ENCODE results near the gene RNF167.
"Not testable (repeated sequence)": the region's sequence is repeated elsewhere in the genome, so short reads cannot be mapped to it uniquely, and the experiment has no call there.

RNF167 gene

DNA sequence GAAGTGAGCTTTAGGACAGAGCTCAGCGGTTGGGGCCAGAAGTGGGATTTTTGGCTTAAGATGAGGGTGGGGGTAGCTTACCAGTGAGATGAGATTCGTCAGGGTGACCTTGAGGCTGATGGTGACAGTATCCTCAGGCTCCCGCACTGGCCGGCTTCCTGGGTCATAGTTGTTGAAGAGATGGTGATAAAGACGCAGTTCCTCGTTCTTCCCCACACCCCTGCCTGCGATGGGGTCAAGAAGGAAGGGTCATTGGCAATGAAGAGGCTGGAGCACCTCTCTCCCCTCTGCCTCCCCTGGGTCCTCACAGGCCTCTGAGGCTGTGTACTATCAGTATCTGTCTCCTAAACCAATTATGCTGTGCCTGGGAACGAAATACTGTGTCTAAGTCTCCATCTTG, 37.5 kb upstream of the RNF167 start:
- DNase-seq (ENCODE audit: low read depth) = no peak

DNA sequence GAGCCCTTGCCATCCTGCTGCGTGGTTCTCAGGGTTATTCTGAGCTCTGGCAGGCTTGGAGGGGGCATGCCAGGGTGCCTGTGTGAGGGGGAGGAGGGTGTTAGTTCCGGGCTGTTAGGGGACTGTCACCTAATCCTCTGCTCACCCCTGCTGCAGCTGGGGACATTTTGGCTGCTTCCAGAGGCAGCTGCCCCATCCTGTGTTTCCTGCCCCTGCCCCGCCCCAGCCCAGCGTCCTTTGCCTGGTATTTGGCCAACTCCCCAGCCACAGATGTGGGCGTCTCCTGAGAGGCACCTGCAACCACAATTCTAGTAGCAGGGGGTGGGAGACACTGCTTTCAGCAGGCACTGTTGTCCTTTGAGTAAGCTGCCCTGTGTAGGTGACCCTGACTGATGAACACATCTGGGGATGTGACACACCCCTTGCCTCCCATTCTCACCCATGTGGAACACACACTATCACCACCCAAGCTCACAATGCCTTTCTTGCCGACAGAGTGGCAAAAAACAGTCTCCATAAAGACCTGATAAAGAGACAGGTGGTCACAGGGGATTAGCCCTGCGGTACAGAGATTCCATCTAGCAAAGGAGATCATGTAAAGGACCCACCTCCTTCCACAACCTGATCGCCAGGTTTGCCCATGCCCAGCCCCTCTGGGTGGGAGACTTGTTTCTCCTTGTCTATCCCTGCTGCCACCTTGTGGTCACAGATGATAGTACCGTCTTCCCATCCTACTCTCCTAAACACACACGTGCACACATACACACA, 36.8 kb upstream of the RNF167 start, which contains the start of gene CHRNE:
Gene CHRNE (minus strand): TSS at position 48 of the 768 bp plus-strand sequence. CDS start 35 bp downstream, at position 13.
- peak; percentile 54 for DNase-seq (ENCODE audit: low read depth)

DNA sequence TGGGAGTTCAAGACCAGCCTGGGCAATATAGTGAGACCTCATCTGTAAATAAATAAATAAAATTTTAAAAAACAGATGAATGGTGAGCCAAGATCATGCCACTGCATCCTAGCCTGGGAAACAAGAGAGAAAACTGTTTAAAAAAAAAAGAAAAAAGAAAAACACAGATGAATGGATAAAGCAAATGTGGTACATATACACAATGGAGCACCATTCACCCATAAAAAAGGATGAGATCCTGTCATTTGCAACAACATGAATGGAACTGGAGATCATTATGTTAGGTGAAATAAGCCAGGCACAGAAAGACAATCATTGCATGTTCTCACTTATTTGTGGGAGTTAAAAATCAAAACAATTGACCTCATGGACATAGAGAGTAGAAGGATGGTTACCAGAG, 33.4 kb upstream of the RNF167 start:
- not testable (repeated sequence) for DNase-seq (ENCODE audit: low read depth)

DNA sequence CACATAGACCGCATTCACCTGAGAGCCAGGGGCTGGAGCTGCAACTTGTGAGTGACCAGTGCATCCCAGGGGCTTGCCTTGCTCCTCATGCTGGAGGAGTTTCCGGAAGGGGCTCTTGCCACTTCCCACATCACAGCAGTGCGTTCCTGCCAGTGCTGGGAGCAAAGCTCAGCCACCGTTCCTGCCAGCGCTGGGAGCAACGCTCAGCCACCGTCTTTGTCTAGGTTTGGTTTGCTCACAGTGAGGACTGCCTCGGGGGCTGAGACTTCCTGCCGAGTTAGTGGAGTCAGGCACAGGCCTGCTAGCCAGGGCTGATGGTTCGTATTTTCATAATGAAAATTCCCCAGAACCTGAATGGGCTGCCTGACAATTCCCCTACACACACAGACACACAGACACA, 31.8 kb upstream of the RNF167 start:
- DNase-seq (ENCODE audit: low read depth) = no peak

DNA sequence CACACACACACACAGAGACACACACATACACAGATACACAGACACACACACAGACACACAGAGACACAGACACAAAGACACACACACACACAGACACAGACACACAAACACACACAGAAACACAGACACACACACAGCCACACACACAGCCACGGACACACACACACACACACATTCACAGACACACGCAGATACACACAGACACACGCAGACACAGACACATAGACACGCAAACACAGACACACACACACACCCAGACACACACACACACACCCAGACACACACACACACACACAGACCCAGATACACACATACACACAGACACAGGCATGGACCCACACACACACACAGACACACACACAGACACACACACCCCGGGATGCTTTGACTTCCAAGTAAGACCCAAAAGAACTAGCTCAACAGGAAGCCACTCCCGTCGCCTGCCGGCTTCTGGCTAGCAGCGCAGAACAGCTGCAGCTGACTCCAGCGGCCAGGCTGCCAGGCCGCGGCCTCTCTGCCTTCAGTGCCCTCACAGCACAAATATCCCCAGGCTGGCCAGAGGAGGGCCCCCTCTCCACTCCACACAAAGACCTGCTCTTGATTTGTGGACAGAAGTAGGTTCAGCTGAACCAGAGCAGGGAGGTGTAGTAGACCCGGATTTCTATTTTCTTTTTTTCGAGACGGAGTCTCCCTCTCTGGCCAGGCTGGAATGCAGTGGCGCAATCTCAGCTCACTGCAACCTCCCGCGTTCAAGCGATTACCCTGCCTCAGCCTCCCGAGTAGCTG, 31.2 kb upstream of the RNF167 start:
- DNase-seq (ENCODE audit: low read depth) = peak; percentile 52

DNA sequence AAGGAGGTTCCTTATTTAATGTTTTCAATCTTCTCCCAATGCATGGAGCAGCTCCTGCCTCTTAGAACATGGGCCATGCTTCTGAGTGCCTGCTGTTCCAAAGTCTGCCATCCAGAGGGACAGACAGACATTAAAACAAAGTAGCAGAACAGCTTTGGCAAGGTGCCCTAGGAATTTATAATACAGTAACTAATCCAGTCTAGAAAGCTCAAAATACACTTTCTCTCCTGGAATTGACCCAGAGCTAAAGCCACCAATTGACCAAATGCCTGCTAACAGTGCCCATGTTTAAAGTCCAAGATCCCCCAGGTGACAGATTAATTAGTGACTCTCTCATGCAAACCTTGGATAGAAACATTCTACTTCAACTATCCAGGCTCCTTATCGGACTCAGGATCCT, 26.1 kb upstream of the RNF167 start:
- DNase-seq (ENCODE audit: low read depth) = no peak

DNA sequence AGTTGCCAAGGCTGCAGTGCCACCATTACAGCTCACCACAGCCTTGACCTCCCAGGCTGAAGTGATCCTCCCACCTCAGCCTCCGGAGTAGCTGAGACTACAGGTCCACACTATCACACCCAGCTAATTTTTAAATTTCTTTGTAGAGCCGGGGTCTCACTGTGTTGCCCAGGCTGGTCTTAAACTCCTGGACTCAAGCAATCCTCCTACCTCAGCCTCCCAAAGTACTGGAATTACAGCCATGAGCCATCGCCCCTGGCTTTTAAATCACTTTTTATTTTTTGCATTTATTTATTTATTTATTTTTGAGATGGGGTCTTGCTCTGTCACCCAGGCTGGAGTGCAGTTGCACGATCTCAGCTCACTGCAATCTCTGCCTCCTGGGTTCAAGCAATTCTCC, 25.5 kb upstream of the RNF167 start:
- not testable (repeated sequence) for DNase-seq (ENCODE audit: low read depth)

DNA sequence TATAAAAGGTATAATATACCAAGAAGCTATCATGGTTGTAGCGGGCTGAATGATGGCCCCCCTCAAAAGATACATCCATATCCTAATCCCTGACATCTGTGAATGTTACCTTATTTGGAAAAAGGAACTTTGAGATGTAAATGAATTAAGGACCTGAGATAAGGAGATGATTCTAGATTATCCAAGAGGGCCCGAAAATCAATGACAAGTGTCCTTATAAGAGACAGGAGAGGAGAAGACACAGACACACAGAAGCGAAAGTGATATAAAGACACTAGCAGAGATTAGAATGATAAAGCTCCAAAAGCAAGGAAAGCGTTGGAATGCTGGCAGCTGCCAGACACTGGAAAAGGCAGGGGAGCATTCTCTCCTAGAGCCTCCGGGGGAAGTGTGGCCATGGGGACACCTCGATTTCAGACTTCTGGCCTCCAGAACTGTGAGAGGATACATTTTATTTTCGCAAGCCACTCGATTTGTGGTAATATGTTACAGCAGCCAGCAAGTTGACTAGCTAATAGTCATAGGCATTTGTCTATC, 20.5 kb upstream of the RNF167 start:
- no peak for DNase-seq (ENCODE audit: low read depth)

DNA sequence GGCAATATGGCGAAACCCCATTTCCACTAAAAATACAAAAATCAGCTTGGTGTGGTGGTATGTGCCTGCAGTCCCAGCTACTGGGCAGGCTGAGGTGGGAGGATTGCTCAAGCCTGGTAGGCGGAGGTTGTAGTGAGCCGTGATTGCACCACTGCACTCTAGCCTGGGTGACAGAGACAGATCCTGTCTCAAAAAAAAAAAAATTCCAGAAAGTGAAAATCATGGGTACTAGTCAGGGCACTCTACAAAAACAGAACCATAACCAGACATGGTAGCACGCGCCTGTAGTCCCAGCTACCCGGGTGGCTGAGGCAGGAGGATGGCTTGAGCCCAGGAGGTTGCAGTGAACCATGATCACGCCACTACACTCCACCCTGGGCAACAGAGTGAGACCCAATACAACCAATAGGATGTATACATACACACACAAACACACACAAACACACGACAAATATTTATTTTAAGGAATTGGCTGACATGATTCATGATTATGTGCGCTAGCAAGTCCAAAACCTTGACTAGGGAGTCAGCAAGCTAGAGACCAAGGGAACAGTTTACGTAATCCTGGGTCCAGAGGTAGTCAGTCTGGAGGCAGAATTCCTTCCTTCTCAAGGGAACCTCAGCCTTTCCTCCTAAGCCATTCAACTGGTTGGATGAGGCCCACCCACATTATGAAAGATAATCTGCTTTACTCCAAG, 19.6 kb upstream of the RNF167 start:
- DNase-seq (ENCODE audit: low read depth) = no peak

DNA sequence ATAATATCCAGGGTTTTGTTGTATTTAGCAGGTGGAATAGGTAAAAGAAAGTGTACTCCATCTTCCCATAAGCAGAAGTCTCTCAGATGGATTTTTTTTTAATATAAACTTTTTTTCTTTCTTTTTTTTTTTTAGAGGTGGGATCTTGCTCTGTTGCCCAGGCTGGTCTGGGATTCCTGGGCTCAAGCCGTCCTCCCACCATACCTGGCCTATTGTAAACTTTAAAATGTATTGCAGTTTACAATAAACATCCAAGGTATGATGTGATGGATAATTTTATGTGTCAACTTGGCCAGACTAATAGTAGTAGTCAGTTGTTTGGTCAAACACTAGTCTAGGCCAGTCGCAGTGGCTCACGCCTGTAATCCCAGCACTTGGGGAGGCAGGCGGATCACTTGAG, 18.7 kb upstream of the RNF167 start:
- no peak for DNase-seq (ENCODE audit: low read depth)

DNA sequence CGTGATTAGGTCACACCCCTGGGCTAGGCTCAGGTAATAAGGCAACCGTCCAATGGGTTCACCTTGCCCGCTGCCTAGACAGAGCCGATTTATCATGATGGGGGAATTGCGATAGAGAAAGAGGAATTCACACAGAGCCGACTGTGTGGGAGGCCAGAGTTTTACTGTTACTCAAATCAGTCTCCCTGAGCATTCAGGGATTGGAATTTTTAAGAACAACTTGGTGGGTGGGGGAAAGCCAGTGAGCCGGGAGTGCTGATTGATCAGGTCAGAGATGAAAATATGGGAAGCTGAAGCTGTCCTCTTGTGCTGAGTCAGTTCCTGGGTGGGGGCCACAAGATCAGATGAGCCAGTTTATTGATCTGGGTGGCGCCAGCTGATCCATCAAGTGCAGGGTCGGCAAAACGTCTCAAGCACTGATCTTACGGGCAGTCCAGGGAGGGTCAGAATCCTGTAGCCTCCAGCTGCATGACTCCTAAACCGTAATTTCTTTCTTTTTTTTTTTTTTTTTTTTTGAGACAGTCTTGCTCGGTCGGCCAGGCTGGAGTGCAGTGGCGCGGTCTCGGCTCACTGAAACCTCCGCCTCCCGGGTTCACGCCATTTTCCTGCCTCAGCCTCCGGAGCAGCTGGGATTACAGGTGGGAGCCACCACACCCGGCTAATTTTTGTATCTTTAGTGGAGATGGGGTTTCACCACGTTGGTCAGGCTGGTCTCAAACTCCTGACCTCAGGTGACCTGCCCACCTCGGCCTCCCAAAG, 13.3 kb upstream of the RNF167 start:
- DNase-seq (ENCODE audit: low read depth) = not testable (repeated sequence)

DNA sequence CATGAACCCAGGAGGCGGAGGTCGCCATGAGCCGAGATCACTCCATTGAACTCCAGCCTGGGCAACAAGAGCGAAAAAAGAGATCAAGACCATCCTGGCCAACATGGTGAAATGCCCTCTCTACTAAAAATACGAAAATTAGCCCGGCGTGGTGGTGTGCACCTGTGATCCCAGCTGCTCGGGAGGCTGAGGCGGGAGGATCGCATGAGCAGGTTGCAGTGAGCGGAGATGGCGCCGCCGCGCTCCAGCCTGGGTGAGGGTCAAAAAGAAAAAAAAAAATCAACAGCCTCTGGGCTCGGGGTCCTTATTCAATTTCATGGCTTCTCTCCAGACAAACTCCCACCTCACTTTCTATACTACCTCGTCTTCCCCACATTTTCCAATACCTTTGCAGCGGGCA, 11.2 kb upstream of the RNF167 start:
- DNase-seq (ENCODE audit: low read depth) = no peak

DNA sequence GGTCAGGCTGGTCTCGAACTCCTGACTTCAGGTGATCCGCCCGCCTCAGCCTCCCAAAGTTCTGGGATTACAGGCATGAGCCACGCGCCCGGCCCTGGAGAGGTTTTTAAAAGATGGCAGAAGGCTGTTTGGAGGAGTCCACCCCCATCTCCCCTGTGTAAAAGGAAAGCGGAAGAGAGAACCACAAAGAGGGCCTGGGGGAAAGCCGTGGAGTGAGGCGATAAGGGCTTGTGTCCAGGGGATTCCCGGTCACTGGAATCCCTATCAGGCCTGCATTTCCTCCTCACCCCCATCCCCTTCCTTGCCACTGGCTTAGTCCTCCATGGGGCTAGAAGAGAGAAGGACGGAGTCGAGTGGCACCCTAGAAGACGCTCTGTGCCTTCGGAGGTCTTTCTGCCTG, 8.1 kb upstream of the RNF167 start, which contains the start of gene GP1BA:
Gene GP1BA (plus strand): TSS at position 315 of the 400 bp plus-strand sequence. CDS start 328 bp downstream, outside the sequence.
- no peak for DNase-seq (ENCODE audit: low read depth)

DNA sequence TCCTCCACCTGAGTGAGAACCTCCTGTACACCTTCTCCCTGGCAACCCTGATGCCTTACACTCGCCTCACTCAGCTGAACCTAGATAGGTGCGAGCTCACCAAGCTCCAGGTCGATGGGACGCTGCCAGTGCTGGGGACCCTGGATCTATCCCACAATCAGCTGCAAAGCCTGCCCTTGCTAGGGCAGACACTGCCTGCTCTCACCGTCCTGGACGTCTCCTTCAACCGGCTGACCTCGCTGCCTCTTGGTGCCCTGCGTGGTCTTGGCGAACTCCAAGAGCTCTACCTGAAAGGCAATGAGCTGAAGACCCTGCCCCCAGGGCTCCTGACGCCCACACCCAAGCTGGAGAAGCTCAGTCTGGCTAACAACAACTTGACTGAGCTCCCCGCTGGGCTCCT, 7.3 kb upstream of the RNF167 start:
- no peak for DNase-seq (ENCODE audit: low read depth)

DNA sequence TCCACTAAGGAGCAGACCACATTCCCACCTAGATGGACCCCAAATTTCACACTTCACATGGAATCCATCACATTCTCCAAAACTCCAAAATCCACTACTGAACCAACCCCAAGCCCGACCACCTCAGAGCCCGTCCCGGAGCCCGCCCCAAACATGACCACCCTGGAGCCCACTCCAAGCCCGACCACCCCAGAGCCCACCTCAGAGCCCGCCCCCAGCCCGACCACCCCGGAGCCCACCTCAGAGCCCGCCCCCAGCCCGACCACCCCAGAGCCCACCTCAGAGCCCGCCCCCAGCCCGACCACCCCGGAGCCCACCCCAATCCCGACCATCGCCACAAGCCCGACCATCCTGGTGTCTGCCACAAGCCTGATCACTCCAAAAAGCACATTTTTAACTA, 6.4 kb upstream of the RNF167 start:
- no peak for DNase-seq (ENCODE audit: low read depth)

DNA sequence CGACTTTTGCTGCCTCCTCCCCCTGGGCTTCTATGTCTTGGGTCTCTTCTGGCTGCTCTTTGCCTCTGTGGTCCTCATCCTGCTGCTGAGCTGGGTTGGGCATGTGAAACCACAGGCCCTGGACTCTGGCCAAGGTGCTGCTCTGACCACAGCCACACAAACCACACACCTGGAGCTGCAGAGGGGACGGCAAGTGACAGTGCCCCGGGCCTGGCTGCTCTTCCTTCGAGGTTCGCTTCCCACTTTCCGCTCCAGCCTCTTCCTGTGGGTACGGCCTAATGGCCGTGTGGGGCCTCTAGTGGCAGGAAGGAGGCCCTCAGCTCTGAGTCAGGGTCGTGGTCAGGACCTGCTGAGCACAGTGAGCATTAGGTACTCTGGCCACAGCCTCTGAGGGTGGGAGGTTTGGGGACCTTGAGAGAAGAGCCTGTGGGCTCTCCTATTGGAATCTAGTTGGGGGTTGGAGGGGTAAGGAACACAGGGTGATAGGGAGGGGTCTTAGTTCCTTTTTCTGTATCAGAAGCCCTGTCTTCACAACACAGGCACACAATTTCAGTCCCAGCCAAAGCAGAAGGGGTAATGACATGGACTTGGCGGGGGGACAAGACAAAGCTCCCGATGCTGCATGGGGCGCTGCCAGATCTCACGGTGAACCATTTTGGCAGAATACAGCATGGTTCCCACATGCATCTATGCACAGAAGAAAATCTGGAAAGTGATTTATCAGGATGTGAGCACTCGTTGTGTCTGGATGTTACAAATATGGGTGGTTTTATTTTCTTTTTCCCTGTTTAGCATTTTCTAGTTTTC, 5.7 kb upstream of the RNF167 start:
- DNase-seq (ENCODE audit: low read depth) = no peak

DNA sequence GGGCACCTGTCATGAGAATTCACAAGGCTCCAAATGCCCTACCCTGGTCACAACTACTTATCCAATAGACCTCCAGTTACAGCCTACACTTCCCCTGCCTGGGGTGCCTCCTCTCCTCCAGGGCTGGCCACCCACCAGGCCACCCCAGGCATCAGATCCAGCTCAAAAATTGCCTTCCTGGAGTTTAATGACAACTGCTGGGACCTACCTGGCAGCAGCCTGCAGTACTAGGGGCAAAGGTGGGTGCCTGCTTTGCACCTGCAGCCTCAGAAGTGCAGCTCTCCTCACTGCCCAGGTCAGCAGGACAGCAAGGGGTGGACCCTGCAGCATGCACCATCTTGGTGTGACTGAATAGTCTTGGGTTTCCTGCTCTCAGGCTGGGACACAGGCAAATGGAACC, 4.4 kb upstream of the RNF167 start:
- DNase-seq (ENCODE audit: low read depth) = no peak

DNA sequence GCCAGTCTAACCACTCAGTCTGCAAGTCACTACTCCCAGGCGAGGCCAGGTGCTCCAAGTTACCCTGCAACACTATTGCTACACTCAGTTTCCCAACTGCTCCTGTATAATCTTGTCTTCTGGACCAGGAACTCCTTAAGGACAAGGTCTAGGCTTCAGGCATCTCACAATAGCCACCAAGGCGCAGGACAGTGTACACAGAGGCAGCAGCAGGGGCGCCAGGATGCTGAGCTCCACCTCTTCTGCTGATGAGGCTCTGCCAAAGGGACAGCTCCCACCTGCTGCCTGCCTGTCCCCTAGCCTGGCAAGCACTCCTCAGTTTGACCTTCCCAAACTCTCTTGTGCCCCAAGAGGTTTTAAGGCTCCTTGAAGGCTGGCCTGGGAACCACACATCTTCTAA, 3.6 kb upstream of the RNF167 start:
- DNase-seq (ENCODE audit: low read depth) = no peak

DNA sequence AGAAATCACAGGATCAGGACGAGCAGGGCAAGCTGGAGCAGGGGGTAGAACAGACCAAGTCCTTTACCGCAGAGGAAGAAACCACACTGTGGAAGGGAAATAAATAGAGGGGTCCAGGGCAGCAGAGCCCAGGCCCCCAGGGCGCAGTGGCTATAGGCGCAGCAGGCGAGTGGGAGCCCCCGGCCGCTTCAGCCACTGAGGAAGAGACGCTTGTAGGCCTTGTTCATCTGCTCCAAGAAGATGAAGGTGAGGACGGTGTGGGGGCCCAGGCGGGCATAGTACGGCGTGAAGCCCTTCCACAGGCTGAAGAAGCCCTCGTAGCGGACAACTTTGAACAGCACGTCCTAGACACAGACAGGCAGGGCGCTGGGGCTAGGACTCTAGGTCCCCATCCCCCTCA, 2.5 kb upstream of the RNF167 start:
- no peak for DNase-seq (ENCODE audit: low read depth)

DNA sequence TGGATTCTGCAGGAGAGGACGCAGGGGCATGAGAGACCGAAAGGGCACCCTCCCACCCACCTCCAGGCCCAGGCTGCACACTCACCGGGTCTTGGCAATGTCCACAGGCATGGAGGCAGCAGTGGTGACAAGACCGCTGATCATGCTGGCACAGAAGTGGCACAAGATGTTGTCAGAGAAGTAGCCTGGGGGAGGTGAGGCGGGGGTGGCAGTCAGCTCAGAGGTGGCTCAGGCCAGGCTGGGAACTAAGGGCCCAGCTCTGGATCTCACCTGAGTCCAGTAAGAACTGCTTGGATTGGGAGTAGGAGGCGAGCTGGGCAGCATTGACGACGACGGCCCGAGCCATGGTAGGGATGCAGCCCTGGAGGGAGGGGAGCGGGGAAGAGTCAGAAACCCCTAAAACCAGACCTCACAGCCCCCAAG, 2.0 kb upstream of the RNF167 start:
- DNase-seq (ENCODE audit: low read depth) = no peak

Data from activated T-helper 9 cell treated with anti-CD3 and anti-CD28 coated beads, Interleukin-2, amount 50 U/mL, for 16 hours (primary cell).